Stimulated activated CD8-positive, alpha-beta memory T cell treated with anti-CD3 and anti-CD28 coated beads, Interleukin-12 subunit alpha, Interleukin-12 subunit beta, amount 100 ng/mL, for 24 hours (primary cell): Measurements from ENCODE around the gene UCP3.

Source experiments
- DNase-seq: peaks from one replicate; pipeline ENCODE4 v3.0.0-alpha.2; 2020; ENCODE audit errors: extremely low read depth

UCP3 gene

GRCh38 chr11:73956876-73957653 is 51.8 kb downstream of the UCP3 start:
- no peak for DNase-seq

GRCh38 chr11:73951797-73952196 is 57.1 kb downstream of the UCP3 start:
- DNase-seq, result no peak

GRCh38 chr11:73950869-73951710 is 57.8 kb downstream of the UCP3 start, which contains the start of gene DNAJB13:
Gene DNAJB13, plus strand, starts transcription at chr11:73951026. Its CDS starts 44 bp downstream, at chr11:73951070.
- DNase-seq, result no peak
